Neural cell (in vitro differentiated cells): Measurements from ENCODE around the gene LIMS2. TPM values are rescaled to one million over a fixed set of nuclear protein-coding genes. Genes with fewer than 3 reads are reported as not detected.

Experiments
- H2AFZ ChIP-seq: fragments of 200-600, 300-800 bp; sonication (generic), shearing (Covaris generic); 2 replicates; pipeline ENCODE4 v1.6.0; 2014; ENCODE audit warnings: low read depth, mild to moderate bottlenecking, antibody characterized with exemption, low read length, moderate library complexity
- H3F3A ChIP-seq: fragments of 200-600 bp; shearing (Covaris generic); 2 replicates; pipeline ENCODE4 v1.6.1; 2016; ENCODE audit warnings: mild to moderate bottlenecking, moderate library complexity, mixed read lengths, antibody characterized with exemption, low read length; ENCODE audit not compliant: insufficient read depth, poor library complexity, severe bottlenecking
- H3K27ac ChIP-seq: fragments of 200-600, 300-800 bp; sonication (generic), shearing (Covaris generic); 2 replicates; pipeline ENCODE4 v1.5.1; 2014; ENCODE audit warnings: mild to moderate bottlenecking, low read length, moderate library complexity
- H3K27me3 ChIP-seq: fragments of 300-800, 200-600 bp; sonication (generic), shearing (Covaris generic); 2 replicates; pipeline ENCODE4 v1.6.0; 2014; ENCODE audit warnings: mild to moderate bottlenecking, low read depth, low read length, moderate library complexity; ENCODE audit not compliant: insufficient read depth
- H3K36me3 ChIP-seq: fragments of 300-800, 200-600 bp; sonication (generic), shearing (Covaris generic); 2 replicates; pipeline ENCODE4 v1.5.1; 2014; ENCODE audit warnings: mild to moderate bottlenecking, antibody characterized with exemption, low read length, moderate library complexity; ENCODE audit not compliant: insufficient read depth
- H3K4me2 ChIP-seq: fragments of 300-800, 200-600 bp; sonication (generic), shearing (Covaris generic); 2 replicates; pipeline ENCODE4 v1.6.0; 2014; ENCODE audit warnings: mild to moderate bottlenecking, low read length
- H3K4me3 ChIP-seq: fragments of 300-800, 200-600 bp; sonication (generic), shearing (Covaris generic); 2 replicates; pipeline ENCODE4 v1.5.1; 2014; ENCODE audit warnings: mild to moderate bottlenecking, low read length, moderate library complexity
- H3K79me2 ChIP-seq: fragments of 200-600 bp; shearing (Covaris generic); replicated peaks from 2 replicates; pipeline ENCODE4 v1.6.0; 2014; ENCODE audit warnings: mild to moderate bottlenecking, low read length, moderate library complexity; ENCODE audit not compliant: insufficient read depth
- H3K9ac ChIP-seq: fragments of 300-800, 200-600 bp; sonication (generic), shearing (Covaris generic); 2 replicates; pipeline ENCODE4 v1.6.1; 2016; ENCODE audit warnings: mild to moderate bottlenecking, low read length, mixed read lengths
- H3K9me2 ChIP-seq: fragments of 200-600 bp; shearing (Covaris generic); 2 replicates; pipeline ENCODE4 v1.6.1; 2016; ENCODE audit warnings: mild to moderate bottlenecking, low read length, mixed read lengths; ENCODE audit not compliant: insufficient read depth
- H3K9me3 ChIP-seq: fragments of 200-600, 300-800 bp; sonication (generic), shearing (Covaris generic); 2 replicates; pipeline ENCODE4 v1.6.1; 2016; ENCODE audit warnings: mild to moderate bottlenecking, mixed run types, low read length, moderate library complexity, mixed read lengths
- H4K20me1 ChIP-seq: fragments of 200-600 bp; shearing (Covaris generic); 2 replicates; pipeline ENCODE4 v1.6.1; 2016; ENCODE audit warnings: mild to moderate bottlenecking, mixed run types; ENCODE audit not compliant: insufficient read depth
- EP300 ChIP-seq: fragments of 450-650 bp; conservative IDR thresholded peaks from 2 replicates; pipeline ENCODE4 v1.6.1; 2014; ENCODE audit warnings: antibody characterized with exemption, mild to moderate bottlenecking, moderate library complexity; ENCODE audit not compliant: poor library complexity, severe bottlenecking
- EZH2 ChIP-seq: fragments of 200-600, 300-800 bp; shearing (Covaris generic), sonication (generic); IDR thresholded peaks from 2 replicates; pipeline ENCODE4 v1.6.1; 2014; ENCODE audit warnings: antibody characterized with exemption, low read length, borderline replicate concordance, mild to moderate bottlenecking; ENCODE audit not compliant: insufficient read depth, poor library complexity, severe bottlenecking
- MXI1 ChIP-seq: fragments of 450-650 bp; conservative IDR thresholded peaks from 2 replicates; pipeline ENCODE4 v1.6.1; 2014; ENCODE audit warnings: antibody characterized with exemption, mild to moderate bottlenecking; ENCODE audit not compliant: poor library complexity, severe bottlenecking
- POLR2AphosphoS5 ChIP-seq: IDR thresholded peaks from 2 replicates; pipeline ENCODE4 v1.6.1; 2012
- RAD21 ChIP-seq: fragments of 450-650 bp; conservative IDR thresholded peaks from 2 replicates; pipeline ENCODE4 v1.6.1; 2014; ENCODE audit warnings: antibody characterized with exemption, mild to moderate bottlenecking, moderate library complexity
- SMC3 ChIP-seq: fragments of 450-650 bp; conservative IDR thresholded peaks from 2 replicates; pipeline ENCODE4 v1.6.1; 2014; ENCODE audit warnings: antibody characterized with exemption, mild to moderate bottlenecking, moderate library complexity; ENCODE audit not compliant: poor library complexity
- TAF1 ChIP-seq: IDR thresholded peaks from 2 replicates; pipeline ENCODE4 v1.6.1; 2012; ENCODE audit warnings: low read depth
- polyA plus RNA-seq: library from polyadenylated mRNA; depleted of rRNA; stranded (reverse); fragments of >200 nt; gene quantifications from 2 replicates; pipeline ENCODE4 v1.2.3, GENCODE V29; 2014
- TF ChIP-seq, protein P1 (sequence below): fragments of 450-650 bp; IDR thresholded peaks from 2 replicates; pipeline ENCODE4 v1.5.1; 2014; ENCODE audit warnings: antibody characterized with exemption, mild to moderate bottlenecking, moderate library complexity; ENCODE audit not compliant: poor library complexity, severe bottlenecking
- TF ChIP-seq, protein P2 (sequence below): IDR thresholded peaks from 2 replicates; pipeline ENCODE4 v1.6.1; 2012; ENCODE audit warnings: borderline replicate concordance

The LIMS2 gene
- polyA plus RNA-seq, 1 donor from 2014 or later: not detected

GRCh38 chr2:127673291-127674069 is 1.9 kb downstream of the LIMS2 start:
- no peak for TF ChIP-seq RAD21
- TF ChIP-seq, protein P1, sequence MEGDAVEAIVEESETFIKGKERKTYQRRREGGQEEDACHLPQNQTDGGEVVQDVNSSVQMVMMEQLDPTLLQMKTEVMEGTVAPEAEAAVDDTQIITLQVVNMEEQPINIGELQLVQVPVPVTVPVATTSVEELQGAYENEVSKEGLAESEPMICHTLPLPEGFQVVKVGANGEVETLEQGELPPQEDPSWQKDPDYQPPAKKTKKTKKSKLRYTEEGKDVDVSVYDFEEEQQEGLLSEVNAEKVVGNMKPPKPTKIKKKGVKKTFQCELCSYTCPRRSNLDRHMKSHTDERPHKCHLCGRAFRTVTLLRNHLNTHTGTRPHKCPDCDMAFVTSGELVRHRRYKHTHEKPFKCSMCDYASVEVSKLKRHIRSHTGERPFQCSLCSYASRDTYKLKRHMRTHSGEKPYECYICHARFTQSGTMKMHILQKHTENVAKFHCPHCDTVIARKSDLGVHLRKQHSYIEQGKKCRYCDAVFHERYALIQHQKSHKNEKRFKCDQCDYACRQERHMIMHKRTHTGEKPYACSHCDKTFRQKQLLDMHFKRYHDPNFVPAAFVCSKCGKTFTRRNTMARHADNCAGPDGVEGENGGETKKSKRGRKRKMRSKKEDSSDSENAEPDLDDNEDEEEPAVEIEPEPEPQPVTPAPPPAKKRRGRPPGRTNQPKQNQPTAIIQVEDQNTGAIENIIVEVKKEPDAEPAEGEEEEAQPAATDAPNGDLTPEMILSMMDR: no peak
- TF ChIP-seq SMC3: no peak
- Histone ChIP-seq H3K27me3 (peaks cover 31% of the 10 kb centered on the region), H3K9ac (no peak overlapping the region), H3K9me3 (no peaks in the 10 kb centered on the region), H3K4me3 (no peak overlapping the region), H3K36me3 (no peaks in the 10 kb centered on the region), H4K20me1 (no peaks in the 10 kb centered on the region), H3K4me2 (no peak overlapping the region), H2AFZ (no peak overlapping the region), H3K27ac (no peak overlapping the region), H3K9me2 (no peaks in the 10 kb centered on the region), H3F3A (no peaks in the 10 kb centered on the region), H3K79me2 (no peaks in the 10 kb centered on the region)

GRCh38 chr2:127672341-127673224 is 2.7 kb downstream of the LIMS2 start:
- H3K79me2 ChIP-seq: no peaks in the 10 kb centered on the region

More at GRCh38 chr2:127672341-127673224, 2.7 kb downstream of the LIMS2 start:
- Histone ChIP-seq H2AFZ (no peak overlapping the region), H3K4me3 (no peak overlapping the region), H3K9me2 (no peaks in the 10 kb centered on the region), H3K27ac (no peak overlapping the region), H4K20me1 (no peaks in the 10 kb centered on the region), H3K4me2 (no peak overlapping the region), H3K36me3 (no peaks in the 10 kb centered on the region), H3K9ac (no peak overlapping the region), H3K9me3 (no peaks in the 10 kb centered on the region), H3F3A (no peaks in the 10 kb centered on the region), H3K27me3 (peaks cover 31% of the 10 kb centered on the region)
- TF ChIP-seq RAD21 (no peak), EZH2 (no peak), SMC3 (no peak), TAF1 (no peak), MXI1 (no peak), POLR2AphosphoS5 (no peak), EP300 (no peak)
- TF ChIP-seq, protein P2, sequence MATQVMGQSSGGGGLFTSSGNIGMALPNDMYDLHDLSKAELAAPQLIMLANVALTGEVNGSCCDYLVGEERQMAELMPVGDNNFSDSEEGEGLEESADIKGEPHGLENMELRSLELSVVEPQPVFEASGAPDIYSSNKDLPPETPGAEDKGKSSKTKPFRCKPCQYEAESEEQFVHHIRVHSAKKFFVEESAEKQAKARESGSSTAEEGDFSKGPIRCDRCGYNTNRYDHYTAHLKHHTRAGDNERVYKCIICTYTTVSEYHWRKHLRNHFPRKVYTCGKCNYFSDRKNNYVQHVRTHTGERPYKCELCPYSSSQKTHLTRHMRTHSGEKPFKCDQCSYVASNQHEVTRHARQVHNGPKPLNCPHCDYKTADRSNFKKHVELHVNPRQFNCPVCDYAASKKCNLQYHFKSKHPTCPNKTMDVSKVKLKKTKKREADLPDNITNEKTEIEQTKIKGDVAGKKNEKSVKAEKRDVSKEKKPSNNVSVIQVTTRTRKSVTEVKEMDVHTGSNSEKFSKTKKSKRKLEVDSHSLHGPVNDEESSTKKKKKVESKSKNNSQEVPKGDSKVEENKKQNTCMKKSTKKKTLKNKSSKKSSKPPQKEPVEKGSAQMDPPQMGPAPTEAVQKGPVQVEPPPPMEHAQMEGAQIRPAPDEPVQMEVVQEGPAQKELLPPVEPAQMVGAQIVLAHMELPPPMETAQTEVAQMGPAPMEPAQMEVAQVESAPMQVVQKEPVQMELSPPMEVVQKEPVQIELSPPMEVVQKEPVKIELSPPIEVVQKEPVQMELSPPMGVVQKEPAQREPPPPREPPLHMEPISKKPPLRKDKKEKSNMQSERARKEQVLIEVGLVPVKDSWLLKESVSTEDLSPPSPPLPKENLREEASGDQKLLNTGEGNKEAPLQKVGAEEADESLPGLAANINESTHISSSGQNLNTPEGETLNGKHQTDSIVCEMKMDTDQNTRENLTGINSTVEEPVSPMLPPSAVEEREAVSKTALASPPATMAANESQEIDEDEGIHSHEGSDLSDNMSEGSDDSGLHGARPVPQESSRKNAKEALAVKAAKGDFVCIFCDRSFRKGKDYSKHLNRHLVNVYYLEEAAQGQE: no peak
- TF ChIP-seq, protein P1: no peak
